Measurements from ENCODE around the gene PTPN21. TPM values are rescaled to one million over a fixed set of nuclear protein-coding genes. Genes with fewer than 3 reads are reported as not detected.
A peak's percentile ranks its signal among the peaks of the same experiment; 100 is the strongest.

Gene PTPN21
- total and polyA plus RNA-seq, 2 experiments from 2014 or later = 8.1 to 16.3 TPM

GRCh38 chr14:88565427-88565826 lies 10.6 kb upstream of the PTPN21 start:
- Histone ChIP-seq H3K36me3 (replicated peaks; ENCODE audit: insufficient read depth, low read depth) (no peaks in the 10 kb centered on the region), H3K27me3 (no peaks in the 10 kb centered on the region), H3K9me2 (replicated peaks; ENCODE audit: insufficient read depth) (no peaks in the 10 kb centered on the region), H3K79me2 (peaks cover 62% of the 10 kb centered on the region), H3K4me3 (no peak overlapping the region), H3K9me3 (ENCODE audit: low read depth) (no peaks in the 10 kb centered on the region), H3K4me2 (no peak overlapping the region), H3K27ac (no peak overlapping the region), H4K20me1 (ENCODE audit: insufficient read depth, poor library complexity, severe bottlenecking) (peaks cover 21% of the 10 kb centered on the region), H2AFZ (no peak overlapping the region), H3K4me1 (ENCODE audit: insufficient read depth) (peaks cover 13% of the 10 kb centered on the region)
- no peak for DNase-seq (ENCODE audit: low spot score)
- TF ChIP-seq EZH2 (IDR thresholded peaks at IDR 0.05; ENCODE audit: borderline replicate concordance) = no peak
- no peak for TF ChIP-seq EZH2phosphoT487 (IDR thresholded peaks at IDR 0.05; ENCODE audit: low read depth, severe bottlenecking, unreplicated experiment)
- TF ChIP-seq CTCF (IDR thresholded peaks at IDR 0.05; ENCODE audit: poor library complexity) = no peak
- WGBS (ENCODE audit: low lambda C conversion rate, missing lambda C conversion rate) = 92% methylated on average over 5 of the region's 5 CpGs

DNA sequence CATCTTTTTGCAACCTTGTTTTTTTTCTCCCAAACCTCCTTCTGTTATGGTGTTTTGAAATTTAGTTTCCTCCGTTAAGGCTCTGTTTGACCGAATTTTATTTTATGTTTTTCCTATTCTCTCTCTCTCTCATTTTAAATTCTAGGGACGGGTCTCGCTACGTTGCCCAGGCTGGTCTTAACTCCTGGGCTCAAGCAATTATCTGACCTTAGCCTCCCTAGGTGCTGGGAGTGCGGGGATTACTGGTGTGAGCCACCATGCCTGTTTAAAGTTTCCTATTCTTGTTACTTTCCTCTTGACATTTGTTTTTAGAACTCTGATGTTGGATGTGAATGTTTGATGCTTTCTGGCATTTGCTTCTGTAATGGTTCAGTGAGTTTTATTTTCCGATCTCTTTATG lies 9.0 kb upstream of the PTPN21 start:
- Histone ChIP-seq H3K9me2 (replicated peaks; ENCODE audit: insufficient read depth) (no peaks in the 10 kb centered on the region), H3K4me2 (peak overlapping the region; percentile 92), H3K4me3 (peak overlapping the region; percentile 82), H3K79me2 (peaks cover 54% of the 10 kb centered on the region), H3K36me3 (replicated peaks; ENCODE audit: insufficient read depth, low read depth) (no peaks in the 10 kb centered on the region), H3K27me3 (no peaks in the 10 kb centered on the region), H3K9me3 (ENCODE audit: low read depth) (no peaks in the 10 kb centered on the region), H4K20me1 (ENCODE audit: insufficient read depth, poor library complexity, severe bottlenecking) (peaks cover 21% of the 10 kb centered on the region), H2AFZ (no peak overlapping the region), H3K27ac (peak overlapping the region; percentile 93), H3K4me1 (ENCODE audit: insufficient read depth) (peaks cover 13% of the 10 kb centered on the region)
- DNase-seq (ENCODE audit: low spot score) = no peak
- 20% methylated on average over 7 of the region's 7 CpGs for WGBS (ENCODE audit: low lambda C conversion rate, missing lambda C conversion rate)
- TF ChIP-seq CTCF (IDR thresholded peaks at IDR 0.05; ENCODE audit: poor library complexity) (no peak), EZH2phosphoT487 (IDR thresholded peaks at IDR 0.05; ENCODE audit: low read depth, severe bottlenecking, unreplicated experiment) (no peak), EZH2 (IDR thresholded peaks at IDR 0.05; ENCODE audit: borderline replicate concordance) (no peak)

DNA sequence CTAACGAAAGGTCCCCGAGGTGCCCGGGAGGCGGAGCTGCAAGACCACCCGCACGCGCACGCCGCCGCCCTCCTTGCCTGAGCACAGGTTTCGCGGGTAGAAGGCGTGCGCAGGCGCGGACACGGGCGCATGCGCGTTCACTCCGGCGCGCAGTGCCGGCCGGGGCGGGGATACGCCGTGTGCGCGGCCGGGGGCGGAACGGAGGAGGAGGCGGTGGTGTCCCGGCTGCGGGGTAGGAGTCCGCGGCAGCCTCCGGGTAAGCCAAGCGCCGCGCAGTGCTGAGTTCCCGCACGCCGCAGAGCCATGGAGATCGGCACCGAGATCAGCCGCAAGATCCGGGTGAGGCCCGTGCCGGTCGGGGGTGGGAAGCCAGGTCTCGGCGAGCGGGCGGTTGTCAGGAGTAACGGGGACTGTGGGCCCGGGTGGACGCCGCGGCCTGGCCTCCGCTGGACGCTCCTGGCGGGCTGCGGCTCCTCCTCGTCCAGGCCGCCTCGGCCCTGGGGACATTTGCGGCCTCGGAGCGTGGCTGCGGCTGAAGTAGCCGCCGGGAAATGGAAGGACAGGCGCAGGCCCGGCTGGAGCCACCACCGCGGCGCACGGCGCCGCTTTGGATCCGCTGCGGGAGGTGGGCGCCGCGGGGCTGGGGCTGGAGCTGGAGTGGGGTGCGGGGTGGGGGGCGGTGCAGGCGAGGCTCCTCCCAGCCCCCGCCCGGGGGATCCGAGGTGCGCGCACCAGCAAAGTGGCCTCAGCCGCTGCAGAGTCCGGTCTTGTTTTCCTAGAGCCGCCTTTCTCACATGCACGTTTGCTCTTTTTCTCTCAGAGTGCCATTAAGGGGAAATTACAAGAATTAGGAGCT lies 8.3 kb upstream of the PTPN21 start, which contains the start of gene ZC3H14:
ZC3H14 (plus strand) TSS at position 207 of the 856 bp plus-strand sequence; CDS start at position 304, 97 bp downstream.
- no peaks in the 10 kb centered on the region for H3K9me2 ChIP-seq (replicated peaks; ENCODE audit: insufficient read depth)
- H3K4me2 ChIP-seq = peak within 1 kb of the TSS; percentile 92
- whole genome bisulfite sequencing (ENCODE audit: low lambda C conversion rate, missing lambda C conversion rate) = 2% methylated on average over 64 of the region's 99 CpGs
- peaks cover 13% of the 10 kb centered on the region for H3K4me1 ChIP-seq (ENCODE audit: insufficient read depth)
- H3K27me3 ChIP-seq = no peaks in the 10 kb centered on the region
- no peaks in the 10 kb centered on the region for H3K9me3 ChIP-seq (ENCODE audit: low read depth)
- peaks cover 21% of the 10 kb centered on the region for H4K20me1 ChIP-seq (ENCODE audit: insufficient read depth, poor library complexity, severe bottlenecking)
- TF ChIP-seq EZH2 (IDR thresholded peaks at IDR 0.05; ENCODE audit: borderline replicate concordance) = no peak
- peak; percentile 8 for TF ChIP-seq CTCF (IDR thresholded peaks at IDR 0.05; ENCODE audit: poor library complexity)
- no peaks in the 10 kb centered on the region for H3K36me3 ChIP-seq (replicated peaks; ENCODE audit: insufficient read depth, low read depth)
- DNase-seq (ENCODE audit: low spot score) = peak; percentile 94
- peak within 1 kb of the TSS; percentile 82 for H3K4me3 ChIP-seq
- peak within 1 kb of the TSS; percentile 93 for H3K27ac ChIP-seq
- peaks cover 46% of the 10 kb centered on the region for H3K79me2 ChIP-seq
- peak within 1 kb of the TSS; percentile 91 for H2AFZ ChIP-seq
